Measurements from ENCODE around the gene ARHGAP44.

- no peak for TF ChIP-seq CTCF (IDR thresholded peaks at IDR 0.05; ENCODE audit: low read depth, low read length)
- no peak for TF ChIP-seq POLR2A (IDR thresholded peaks at IDR 0.05; ENCODE audit: extremely low read depth, insufficient read length)
- no peak for TF ChIP-seq MAX (IDR thresholded peaks at IDR 0.05; ENCODE audit: low read depth, low read length)
Measured at GRCh38 chr17:12765548-12765947, 23.8 kb upstream of the ARHGAP44 start.

Measured in NB4 (cell line).